EL (cell line): ENCODE results near the gene RPA3.

ENCODE experiments used
- DNase-seq: peaks from one replicate; pipeline ENCODE4 v3.0.0-alpha.2; 2016

The RPA3 gene

DNA sequence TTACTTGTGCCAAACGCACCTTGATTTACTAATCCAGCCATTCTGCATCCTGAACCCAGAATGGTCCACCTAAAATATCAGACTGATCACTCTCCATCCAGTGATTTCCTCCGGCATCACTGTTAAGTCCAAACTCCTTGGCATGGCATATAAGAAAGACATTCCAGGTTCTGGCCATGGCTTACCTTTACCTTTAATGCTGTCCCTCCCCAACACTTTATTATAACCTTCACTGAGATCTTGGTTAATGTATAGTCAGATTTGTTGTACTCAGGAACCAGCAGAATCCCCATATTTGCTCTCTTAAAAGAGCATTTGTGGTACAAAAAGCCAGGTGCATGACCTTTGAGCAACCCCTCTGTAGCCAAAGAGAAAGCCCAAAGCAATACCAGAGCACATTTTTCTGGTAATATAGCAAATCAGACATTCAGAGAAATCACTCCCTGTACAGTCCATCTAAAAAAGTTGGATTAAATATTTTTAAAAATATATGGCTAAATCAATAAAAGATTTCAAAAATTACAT is 67.7 kb downstream of the RPA3 start:
- no peak for DNase-seq

DNA sequence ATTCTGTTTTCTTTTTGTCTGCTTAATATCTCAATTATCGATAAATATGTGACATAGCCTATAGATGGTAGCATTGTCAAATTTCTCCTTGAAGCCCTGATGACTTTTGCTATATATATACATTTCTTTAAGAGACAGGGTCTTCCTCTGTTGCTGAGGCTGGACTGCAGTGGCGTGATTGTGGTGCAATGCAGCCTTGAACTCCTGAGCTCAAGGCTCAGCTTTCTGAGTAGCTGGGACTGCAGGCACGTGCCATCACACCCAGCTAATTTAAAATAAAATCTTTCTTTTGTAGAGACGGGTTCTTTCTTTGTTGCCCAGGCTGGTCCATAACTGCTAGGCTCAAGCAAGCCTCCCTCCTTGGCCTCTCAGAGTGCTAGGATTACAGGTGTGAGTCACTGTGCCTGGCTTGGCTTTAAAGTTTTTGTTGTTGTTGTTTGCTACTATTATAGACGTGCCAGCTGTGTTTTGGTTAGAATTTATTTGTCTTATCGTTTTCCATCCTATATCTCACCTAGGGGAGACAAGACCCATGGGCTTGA is 70.8 kb downstream of the RPA3 start:
- DNase-seq: no peak

DNA sequence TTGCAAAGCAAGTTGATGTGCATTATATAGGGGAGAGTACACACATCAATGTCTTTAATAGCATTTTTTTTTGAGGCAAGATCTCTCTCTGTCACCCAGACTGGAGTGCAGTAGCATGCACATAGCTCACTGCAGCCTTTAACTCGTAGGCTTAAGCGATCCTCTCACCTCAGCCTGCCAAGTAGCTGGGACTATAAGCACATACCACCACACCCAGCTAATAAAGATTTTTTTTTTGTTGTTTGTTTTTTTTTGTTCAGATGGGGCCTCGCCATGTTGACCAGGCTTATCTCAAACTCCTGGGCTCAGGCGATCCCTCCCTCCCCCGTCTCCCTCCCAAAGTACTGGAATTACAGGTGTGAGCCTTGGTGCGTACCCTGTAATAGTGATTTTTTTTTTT is 76.3 kb downstream of the RPA3 start:
- DNase-seq: no peak

DNA sequence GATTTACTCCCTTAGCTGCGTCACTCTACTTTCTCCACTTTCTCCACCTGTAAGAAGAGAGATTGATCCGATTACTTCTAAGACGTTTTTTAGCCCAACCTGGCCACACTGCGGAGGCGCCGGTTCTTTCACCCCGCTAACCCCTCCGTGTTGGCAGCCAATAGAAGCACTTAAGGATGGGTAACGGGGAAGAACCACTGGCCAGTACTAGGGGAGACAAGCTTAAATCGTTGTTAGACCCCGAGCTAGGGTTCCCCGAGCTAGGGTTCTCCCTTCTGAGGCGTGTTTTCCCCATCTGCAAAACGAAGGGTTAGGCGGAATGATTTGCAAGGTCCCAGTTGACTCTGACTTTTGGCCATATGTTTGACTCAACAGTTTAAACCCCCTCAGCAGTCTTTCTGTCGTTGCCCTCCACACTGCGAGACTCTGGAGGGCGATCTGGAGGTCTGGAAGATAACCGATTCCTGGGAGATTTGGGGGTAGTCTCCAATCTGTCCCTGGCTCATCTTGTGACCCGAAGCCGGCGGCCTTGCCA is 77.2 kb downstream of the RPA3 start:
- DNase-seq: peak; percentile 29

DNA sequence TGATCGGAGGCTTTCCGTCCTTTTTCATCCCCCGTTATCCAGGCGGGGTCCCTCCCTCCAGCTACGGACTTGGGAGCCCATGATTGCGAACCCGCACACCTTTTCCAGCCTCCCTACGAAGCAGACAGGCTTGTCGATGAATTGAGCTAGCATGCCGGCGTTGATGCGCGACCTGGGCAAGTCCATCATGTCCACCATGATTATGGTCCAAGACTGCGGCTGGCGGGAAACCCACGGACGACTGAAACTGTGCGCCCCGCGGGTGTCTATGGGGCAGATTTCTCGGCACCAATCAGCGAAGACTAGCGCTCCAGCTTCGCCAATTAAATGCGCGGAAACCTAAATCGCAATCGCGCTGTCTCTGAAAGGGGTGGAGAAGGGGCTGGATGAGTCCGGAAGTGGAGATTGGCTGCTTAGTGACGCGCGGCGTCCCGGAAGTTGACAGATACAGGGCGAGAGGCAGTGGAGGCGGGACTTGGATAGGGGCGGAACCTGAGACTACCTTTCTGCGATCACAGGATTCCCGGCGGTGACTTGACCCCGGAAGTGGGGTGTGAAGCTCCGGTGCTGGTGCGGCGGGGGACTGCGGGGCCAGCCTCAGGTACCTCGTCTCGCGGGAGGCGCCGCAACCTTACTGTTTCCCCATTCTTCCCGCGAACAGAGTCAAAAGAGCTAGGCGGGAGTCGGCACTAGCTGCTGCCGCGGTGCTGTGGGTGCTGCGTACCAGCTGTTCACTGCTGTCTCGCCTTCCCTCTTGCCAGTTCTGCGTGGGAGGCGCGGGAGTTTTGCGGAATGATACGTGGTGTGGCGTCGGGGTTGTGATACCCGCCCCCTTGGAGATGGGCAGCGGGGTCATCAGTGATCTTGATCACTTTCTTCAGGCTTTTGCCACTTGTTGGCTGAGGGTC is 77.9 kb downstream of the RPA3 start, which contains the start of gene UMAD1:
Gene UMAD1, plus strand, starts transcription at position 532 of the 908 bp plus-strand sequence. CDS start 32,620 bp downstream, outside the sequence.
- peak; percentile 100 for DNase-seq

DNA sequence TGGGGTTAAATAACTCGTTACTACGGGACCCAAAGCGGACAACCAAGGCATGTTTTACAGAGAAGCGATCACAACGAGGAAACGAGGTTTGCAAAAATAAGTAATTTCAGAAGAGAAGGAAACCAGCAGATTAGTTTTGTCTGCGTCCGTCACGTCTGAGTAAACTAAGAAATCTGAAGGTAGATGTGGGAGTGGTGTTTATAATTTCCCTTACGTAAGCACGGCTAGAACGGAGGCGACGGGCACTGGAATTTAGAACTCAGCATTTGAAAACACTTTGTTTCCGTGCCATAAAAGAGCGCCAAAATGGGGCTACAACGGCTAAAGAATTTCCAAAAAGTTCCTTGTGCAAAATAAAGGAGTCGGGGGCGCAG is 78.6 kb downstream of the RPA3 start:
- peak; percentile 39 for DNase-seq

DNA sequence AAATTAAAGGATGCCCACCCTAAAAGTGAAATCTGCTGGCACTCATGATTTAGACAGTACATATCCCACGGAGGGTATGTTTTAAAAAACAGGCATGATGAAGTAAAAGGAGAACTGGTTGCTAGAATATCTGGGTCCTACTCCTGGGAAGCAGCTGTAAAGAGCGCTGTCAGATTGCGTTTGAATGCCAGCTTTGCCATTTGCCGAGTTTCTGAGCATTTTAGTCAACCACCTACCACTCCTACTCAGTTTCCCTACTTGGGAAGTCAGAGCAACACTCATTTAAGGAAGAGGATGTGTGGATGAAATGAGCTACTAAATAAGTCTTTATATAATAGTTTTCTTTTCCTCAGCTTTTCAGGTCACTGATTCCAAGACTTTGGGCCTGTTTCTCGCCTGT is 79.0 kb downstream of the RPA3 start:
- DNase-seq: peak; percentile 2

DNA sequence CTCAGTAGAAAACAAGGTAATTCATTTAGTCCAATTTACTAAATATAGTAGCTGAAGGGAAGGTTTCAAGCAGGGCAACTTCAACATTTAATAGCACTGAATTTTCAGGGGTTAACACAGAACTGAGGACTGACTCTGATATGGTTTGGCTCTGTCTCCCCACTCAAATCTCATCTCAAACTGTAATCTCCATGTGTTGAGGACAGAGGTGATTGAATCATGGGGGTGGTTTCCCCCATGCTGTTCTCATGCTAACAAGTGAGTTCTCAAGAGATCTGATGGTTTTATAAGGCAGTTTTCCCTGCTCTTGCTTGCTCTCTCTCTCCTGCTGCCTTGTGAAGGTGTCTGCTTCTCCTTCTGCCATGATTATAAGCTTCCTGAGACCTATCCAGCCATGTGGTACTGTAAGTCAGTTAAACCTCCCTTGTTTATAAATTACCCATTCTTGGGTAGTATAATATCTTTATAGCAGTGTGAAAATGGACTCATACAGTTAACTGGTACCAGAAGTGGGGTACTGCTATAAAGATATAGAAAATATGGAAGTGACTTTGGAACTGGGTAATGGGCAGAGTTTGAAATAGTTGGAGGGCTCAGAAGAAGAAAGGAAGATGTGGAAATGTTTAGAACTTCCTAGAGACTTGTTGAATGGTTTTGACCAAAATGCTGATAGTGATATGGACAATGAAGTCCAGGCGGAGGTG is 87.6 kb downstream of the RPA3 start:
- no peak for DNase-seq

DNA sequence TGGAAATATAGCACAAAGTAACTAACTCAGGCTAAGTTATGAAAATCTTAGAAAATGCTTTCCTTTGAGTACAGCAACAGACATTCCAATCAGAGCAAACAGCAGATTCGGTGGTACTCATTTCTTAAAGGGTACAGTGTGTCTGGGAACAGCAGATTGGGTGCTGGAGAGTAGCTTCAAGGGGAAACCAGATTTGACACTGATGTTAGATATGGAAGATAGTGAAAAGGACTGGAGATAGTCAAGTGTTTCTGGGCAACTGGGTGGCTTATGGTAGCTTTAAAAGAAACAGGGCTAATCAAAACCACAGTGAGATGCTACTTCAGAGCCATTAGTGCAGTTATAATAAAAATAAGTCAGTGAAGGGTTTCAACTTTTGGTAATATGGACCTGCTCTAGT is 89.9 kb downstream of the RPA3 start:
- DNase-seq: no peak

DNA sequence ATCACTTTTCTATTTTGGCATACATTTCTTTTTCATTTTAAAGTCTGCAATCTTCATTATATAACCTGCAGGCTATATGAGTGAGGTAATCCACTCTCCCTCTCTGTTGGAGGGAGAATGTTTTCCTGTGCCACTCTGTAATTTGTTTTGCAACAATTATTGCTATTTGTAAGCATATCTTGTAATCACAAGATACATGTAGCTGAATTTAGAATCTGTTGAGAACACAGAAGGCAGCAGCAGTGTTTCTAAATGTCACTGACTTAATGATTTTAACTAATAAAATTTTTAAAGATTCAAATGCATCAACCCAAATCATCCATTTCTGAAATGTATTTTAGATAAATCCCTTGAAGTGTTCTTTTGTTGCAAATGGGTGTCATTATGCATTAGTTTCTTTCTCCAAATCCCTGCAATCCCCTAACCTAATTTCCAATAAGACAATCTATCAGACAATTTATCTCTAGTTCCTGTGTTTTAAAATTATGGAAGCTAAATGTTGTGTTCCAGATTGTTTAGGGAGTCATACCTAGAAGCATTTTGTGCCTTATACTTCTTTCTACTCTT is 97.7 kb downstream of the RPA3 start:
- DNase-seq: no peak

DNA sequence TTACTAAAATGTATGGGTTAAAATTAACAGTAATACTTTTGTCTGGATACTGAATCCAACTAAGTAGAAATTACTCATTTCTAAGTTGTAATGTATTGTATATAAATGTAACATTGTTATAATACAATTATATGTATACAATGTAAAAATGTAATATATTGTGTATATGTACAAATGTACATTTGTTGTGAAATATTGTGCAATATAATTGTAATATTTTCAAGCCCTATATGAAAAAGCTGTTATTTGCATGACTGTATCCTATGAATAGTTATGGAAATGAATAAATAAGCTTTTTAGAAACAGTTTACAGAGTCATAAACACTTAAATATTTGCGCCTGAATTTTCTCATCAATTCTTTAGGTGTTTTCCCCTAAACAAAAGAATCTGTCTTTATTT is 98.2 kb downstream of the RPA3 start:
- no peak for DNase-seq

DNA sequence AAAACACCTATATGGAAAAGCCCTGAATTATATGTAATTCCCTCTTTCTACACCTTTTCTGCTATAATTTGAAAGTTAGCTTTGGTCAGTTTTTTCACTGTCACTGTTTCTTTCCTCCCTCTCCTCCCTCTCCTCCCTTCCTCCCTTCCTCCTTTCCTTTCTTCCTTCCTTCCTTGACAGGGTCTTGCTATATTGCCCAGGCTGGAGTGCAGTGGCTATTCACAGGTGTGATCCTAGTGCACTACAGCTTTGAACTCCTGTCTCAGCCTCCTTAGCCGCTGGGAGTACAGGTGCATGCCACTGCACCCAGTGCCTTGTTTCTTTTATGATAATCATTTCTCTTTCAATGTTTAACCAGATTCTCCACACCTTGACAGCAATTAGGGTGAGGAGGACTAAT is 100.0 kb downstream of the RPA3 start:
- DNase-seq: no peak

DNA sequence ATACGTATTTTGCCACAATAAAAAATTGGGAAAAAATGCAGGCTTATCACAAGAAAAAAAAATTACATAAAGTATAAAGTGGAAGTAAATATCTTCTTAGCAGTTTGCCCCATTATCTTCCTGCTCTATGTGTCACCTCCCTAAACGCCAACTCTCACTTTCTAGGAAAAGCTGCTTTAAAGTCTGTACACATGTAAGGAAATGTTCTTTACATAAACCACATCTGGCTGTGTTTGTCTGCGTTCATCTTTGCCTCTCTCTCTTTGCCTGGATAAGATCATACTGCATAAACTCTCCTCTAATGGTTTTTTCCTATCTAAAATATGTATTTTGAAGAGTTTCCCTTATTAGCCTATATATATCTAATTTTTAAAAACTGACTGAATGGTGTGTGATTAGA is 100.9 kb downstream of the RPA3 start:
- no peak for DNase-seq

DNA sequence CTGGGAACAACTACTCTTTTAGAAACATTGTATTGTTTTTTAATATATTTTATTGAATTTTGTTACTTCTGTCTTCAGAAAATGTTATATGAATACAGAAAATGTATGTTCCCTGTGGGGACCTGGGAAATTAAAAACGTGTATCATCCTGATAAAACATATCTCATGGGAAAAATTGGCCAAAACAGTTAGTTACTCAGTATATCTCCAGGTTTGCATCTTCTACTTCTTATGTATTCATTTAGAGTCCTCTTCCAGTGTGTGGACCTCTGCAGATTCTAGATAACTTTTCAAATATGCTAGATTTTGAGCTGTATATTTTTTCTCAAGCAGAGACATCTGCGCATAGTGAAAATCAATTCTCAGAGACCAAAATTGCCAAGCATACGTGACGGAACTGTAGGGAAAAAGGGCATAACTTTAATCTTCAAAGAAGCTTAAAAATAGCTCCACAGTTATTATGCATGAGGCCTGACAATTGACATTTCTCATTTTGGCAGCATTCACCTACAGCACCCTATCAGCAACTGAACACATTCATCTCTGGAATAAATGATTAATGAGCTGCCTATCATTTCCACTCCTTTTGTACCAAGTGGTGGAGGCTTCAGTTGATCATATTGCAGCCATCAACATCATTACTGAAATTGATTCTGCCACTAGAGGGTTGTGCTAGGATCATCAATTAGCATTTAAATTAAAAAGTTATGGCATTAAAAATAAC is 104.2 kb downstream of the RPA3 start:
- DNase-seq: no peak

DNA sequence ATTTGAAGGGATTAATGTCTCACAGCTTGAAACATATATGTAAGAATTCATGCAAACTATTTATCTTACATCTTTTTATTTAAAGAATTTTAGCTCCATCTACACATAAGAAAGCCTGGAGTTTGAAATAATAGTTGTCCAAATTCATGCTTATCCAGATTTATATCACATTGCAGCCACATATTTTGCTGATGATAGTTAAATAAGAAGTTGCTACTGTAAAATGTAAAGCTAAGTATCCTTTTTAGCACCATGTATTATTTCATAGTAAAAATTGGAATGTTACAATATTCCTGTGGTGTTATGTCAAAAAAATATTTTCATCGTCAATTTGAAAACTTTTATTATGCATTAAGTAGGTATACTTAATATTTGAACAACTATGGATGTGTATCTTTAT is 105.2 kb downstream of the RPA3 start:
- DNase-seq: no peak

DNA sequence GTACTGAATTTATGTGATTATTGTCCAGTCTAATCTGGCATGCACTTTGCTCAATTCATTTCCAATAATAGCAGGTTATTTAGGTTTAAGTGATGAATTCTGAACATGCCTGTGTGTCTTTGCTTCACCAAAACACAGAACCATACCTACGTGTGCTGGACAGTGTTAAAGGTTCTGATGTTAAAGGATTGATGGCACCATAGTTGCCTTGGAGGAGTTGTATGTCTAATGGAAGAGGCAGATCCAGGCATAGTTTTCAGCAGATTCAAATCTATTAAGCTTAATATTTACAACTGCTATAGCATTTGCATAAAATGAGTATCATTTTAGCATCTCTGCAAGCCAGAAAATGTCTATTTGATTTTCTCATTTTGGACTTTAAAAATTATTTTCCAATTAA is 105.9 kb downstream of the RPA3 start:
- no peak for DNase-seq

DNA sequence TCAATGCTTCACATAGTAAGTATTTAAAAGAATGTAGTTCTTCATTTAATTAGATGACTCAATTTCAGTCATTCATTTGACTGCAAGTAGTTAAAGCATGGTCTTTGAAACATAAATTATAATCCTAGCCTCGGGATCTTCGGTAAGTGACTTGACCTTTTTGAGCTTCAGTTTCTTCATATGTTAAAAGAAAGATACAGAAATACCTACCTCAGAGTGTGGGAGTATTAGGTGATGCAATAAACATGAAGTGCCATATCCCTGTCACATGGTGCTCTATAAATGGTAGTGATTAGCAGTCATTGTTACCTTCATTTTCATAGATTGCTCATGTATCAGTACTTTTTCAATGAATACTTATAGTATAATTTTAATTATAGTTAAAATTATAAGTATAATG is 109.1 kb downstream of the RPA3 start:
- no peak for DNase-seq

DNA sequence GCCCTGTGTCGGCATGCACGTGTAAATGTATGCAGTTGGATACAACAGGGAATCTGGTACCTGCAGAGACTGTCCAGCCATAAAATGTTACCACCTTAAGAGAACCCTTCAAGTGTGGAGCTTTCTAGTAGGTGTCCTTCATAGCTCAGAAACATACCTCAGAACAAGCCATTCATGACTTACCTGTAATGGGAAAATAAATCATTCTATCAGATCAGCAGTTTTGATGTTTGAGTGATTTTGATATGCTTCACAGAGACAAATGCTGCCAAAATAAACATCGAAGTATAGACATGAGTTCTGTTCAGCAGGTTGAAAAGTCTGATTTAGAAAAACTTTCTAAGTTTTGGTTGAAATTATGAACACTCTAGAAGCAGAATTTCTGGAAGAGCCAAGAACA is 111.4 kb downstream of the RPA3 start:
- no peak for DNase-seq

DNA sequence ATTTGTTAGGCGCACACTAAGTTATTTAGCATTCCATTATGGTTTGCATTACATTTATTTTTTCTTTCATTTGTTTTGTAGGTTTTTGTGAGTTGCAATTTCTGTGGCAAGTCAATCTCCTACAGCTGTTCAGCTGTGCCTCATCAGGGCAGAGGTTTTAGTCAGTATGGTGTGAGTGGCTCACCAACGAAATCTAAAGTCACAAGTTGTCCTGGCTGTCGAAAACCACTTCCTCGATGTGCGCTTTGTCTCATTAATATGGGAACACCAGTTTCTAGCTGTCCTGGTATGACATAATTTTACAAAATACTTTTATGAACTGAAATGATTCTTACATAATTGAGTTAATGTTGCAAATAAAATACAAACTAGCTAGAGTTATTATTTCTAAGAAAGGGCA is 122.2 kb downstream of the RPA3 start:
- no peak for DNase-seq

DNA sequence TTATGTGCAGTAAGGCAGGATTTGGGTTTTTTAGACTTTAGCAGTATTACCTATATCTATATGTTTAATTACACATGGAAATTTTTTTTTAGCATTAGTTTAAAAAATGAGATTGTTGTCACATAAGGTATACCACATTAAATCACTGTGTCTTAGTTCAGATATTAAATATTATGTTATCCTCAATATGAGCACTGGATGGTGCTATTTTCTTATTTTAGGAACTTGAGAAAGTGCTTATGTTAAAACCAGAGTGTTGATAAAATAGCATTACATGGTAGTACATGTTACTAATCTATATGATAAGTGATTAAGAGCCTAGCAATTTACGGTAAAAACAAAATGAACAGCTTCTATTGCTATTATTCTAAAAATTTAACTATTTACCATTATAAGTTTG is 123.0 kb downstream of the RPA3 start:
- peak; percentile 14 for DNase-seq
